Breast epithelium (tissue), 3 donors: ENCODE measurements around the gene AMY2B.

Experiments used
- POLR2A ChIP-seq: fragments of 450-650 bp; IDR thresholded peaks from one replicate; pipeline ENCODE4 v1.6.1; 2016; ENCODE audit warnings: antibody characterized with exemption, mild to moderate bottlenecking, moderate library complexity
- POLR2AphosphoS5 ChIP-seq, 3 donors: sonication (generic); formaldehyde crosslinking; IDR thresholded peaks; one replicate each; pipeline ENCODE4 v1.6.1; 2017; ENCODE audit warnings: antibody characterized with exemption in 3 of 3

DNA sequence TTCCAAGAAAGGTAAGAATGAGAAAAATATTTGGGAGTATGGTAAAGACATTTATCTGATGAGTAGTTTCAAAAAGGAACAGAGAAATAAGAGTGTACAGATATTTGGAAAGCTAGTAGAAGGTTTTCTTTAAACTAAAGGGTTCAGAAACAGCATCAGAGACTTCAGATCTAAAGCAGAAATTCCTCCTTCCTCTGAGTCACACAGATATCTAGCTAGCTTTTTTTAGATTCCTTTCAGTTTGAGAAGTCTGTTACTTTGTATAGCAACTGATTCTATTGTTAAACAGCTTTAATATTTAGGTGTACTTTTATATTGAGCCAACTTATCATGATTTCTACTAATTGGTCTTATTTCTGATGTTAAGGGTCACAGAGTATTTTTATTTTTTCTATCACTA is 4.7 kb downstream of the AMY2B start:
- TF ChIP-seq POLR2AphosphoS5 (IDR thresholded peaks at IDR 0.05) = no peak
- no peak for TF ChIP-seq POLR2A
